GM23338 (cell line): ENCODE measurements around the gene ZSWIM5. TPM values are rescaled to one million over a fixed set of nuclear protein-coding genes. Genes with fewer than 3 reads are reported as not detected.

Source experiments
- ATAC-seq: fragments of 200-7000 bp; cut with Tn5 transposase; 3 replicates; pipeline ENCODE4 v1.9.1; 2020
- DNase-seq: peaks from one replicate; pipeline ENCODE4 v3.0.0-alpha.2; 2015; ENCODE audit warnings: low spot score
- H2AFZ ChIP-seq: fragments of 200-600 bp; sonication (generic); 2 replicates; pipeline ENCODE4 v1.8.0; 2016; ENCODE audit warnings: antibody characterized with exemption, mild to moderate bottlenecking, moderate library complexity
- H3F3A ChIP-seq: fragments of 200-600 bp; sonication (generic); replicated peaks from 2 replicates; pipeline ENCODE4 v1.8.0; 2017; ENCODE audit warnings: antibody characterized with exemption, mixed run types, low read depth
- H3K27ac ChIP-seq: fragments of 200-600 bp; sonication (generic); 2 replicates; pipeline ENCODE4 v1.6.1; 2016; ENCODE audit warnings: low read depth
- H3K27me3 ChIP-seq: fragments of 200-600 bp; sonication (generic); 2 replicates; pipeline ENCODE4 v1.8.0; 2016; ENCODE audit warnings: mild to moderate bottlenecking, mixed run types, moderate library complexity; ENCODE audit not compliant: insufficient read depth
- H3K36me3 ChIP-seq: fragments of 200-600 bp; sonication (generic); 2 replicates; pipeline ENCODE4 v1.8.0; 2016; ENCODE audit warnings: mild to moderate bottlenecking; ENCODE audit not compliant: insufficient read depth
- H3K4me1 ChIP-seq: fragments of 200-600 bp; sonication (generic); 2 replicates; pipeline ENCODE4 v1.8.0; 2016; ENCODE audit warnings: mild to moderate bottlenecking, moderate library complexity; ENCODE audit not compliant: insufficient read depth
- H3K4me2 ChIP-seq: fragments of 200-600 bp; sonication (generic); 2 replicates; pipeline ENCODE4 v1.7.1; 2017; ENCODE audit warnings: mixed run types
- H3K4me3 ChIP-seq: fragments of 200-600 bp; sonication (generic); 2 replicates; pipeline ENCODE4 v1.6.1; 2016; ENCODE audit warnings: mixed run types
- H3K79me2 ChIP-seq: fragments of 200-600 bp; sonication (generic); replicated peaks from 2 replicates; pipeline ENCODE4 v1.8.0; 2017; ENCODE audit warnings: mild to moderate bottlenecking; ENCODE audit not compliant: insufficient read depth
- H3K9me2 ChIP-seq: fragments of 200-600 bp; sonication (generic); 2 replicates; pipeline ENCODE4 v1.8.0; 2017; ENCODE audit not compliant: insufficient read depth
- H4K20me1 ChIP-seq: fragments of 200-600 bp; sonication (generic); replicated peaks from 2 replicates; pipeline ENCODE4 v1.8.0; 2017; ENCODE audit warnings: mild to moderate bottlenecking; ENCODE audit not compliant: insufficient read depth
- H3K27ac Mint-ChIP-seq: 2 replicates; pipeline ENCODE4 v1.8.0; 2020; ENCODE audit warnings: inconsistent platforms, mild to moderate bottlenecking, moderate library complexity, mixed read lengths
- H3K27me3 Mint-ChIP-seq: 3 replicates; pipeline ENCODE4 v1.8.0; 2022; ENCODE audit warnings: low read depth, mild to moderate bottlenecking, moderate library complexity, mixed read lengths, inconsistent platforms; ENCODE audit not compliant: insufficient read depth, poor library complexity
- H3K36me3 Mint-ChIP-seq: 3 replicates; pipeline ENCODE4 v1.8.0; 2021; ENCODE audit warnings: low read depth, mild to moderate bottlenecking, inconsistent platforms, moderate library complexity, mixed read lengths
- H3K4me1 Mint-ChIP-seq: 3 replicates; pipeline ENCODE4 v1.8.0; 2020; ENCODE audit warnings: mild to moderate bottlenecking, inconsistent platforms, mixed read lengths
- H3K4me3 Mint-ChIP-seq: 3 replicates; pipeline ENCODE4 v1.8.0; 2021; ENCODE audit warnings: moderate library complexity, mild to moderate bottlenecking, inconsistent platforms, mixed read lengths
- H3K9me3 Mint-ChIP-seq: 3 replicates; pipeline ENCODE4 v1.8.0; 2020; ENCODE audit warnings: moderate library complexity, mild to moderate bottlenecking, inconsistent platforms, mixed read lengths
- CREB1 ChIP-seq: fragments of 250-450 bp; sonication (Bioruptor Pico); IDR thresholded peaks from 2 replicates; pipeline ENCODE4 v1.5.0; 2020; ENCODE audit warnings: low read depth, mild to moderate bottlenecking, moderate library complexity
- CTCF ChIP-seq, 2 experiments: fragments of 200-600 bp in 1 of 2; sonication (generic) in 1 of 2; conservative IDR thresholded peaks; 2 replicates each; pipeline versions ENCODE4 v1.5.1 to v1.6.1; 2016 to 2017; ENCODE audit warnings: antibody characterized with exemption in 2 of 2, low read depth in 2 of 2, mild to moderate bottlenecking in 2 of 2, moderate library complexity in 1 of 2
- ETS1 ChIP-seq: IDR thresholded peaks from 2 replicates; pipeline ENCODE4 v1.6.1; 2016; ENCODE audit warnings: antibody characterized with exemption
- EZH2 ChIP-seq: fragments of 200-600 bp; sonication (generic); IDR thresholded peaks from one replicate; pipeline ENCODE4 v1.8.0; 2017; ENCODE audit warnings: antibody characterized with exemption, mild to moderate bottlenecking, low read depth; ENCODE audit not compliant: unreplicated experiment
- EZH2phosphoT487 ChIP-seq: fragments of 200-600 bp; sonication (generic); IDR thresholded peaks from one replicate; pipeline ENCODE4 v1.8.1; 2018; ENCODE audit warnings: antibody characterized with exemption; ENCODE audit not compliant: unreplicated experiment
- JUNB ChIP-seq: IDR thresholded peaks from one replicate; pipeline ENCODE4 v1.6.1; 2016; ENCODE audit warnings: antibody characterized with exemption; ENCODE audit not compliant: unreplicated experiment
- NANOG ChIP-seq: IDR thresholded peaks from 2 replicates; pipeline ENCODE4 v1.6.1; 2016; ENCODE audit warnings: antibody characterized with exemption, borderline replicate concordance
- POLR2AphosphoS5 ChIP-seq: IDR thresholded peaks from 2 replicates; pipeline ENCODE4 v1.6.1; 2016; ENCODE audit warnings: antibody characterized with exemption, low read depth
- REST ChIP-seq: IDR thresholded peaks from one replicate; pipeline ENCODE4 v1.6.1; 2018; ENCODE audit warnings: antibody characterized with exemption; ENCODE audit not compliant: unreplicated experiment
- STAT1 ChIP-seq: IDR thresholded peaks from one replicate; pipeline ENCODE4 v1.6.1; 2016; ENCODE audit warnings: antibody characterized with exemption; ENCODE audit not compliant: unreplicated experiment
- ZNF114 ChIP-seq: fragments of 250-450 bp; sonication (Bioruptor Pico); IDR thresholded peaks from 2 replicates; pipeline ENCODE4 v1.5.0; 2020; ENCODE audit warnings: mild to moderate bottlenecking, moderate library complexity
- ZNF331 ChIP-seq: fragments of 250-450 bp; sonication (Bioruptor Pico); IDR thresholded peaks from 2 replicates; pipeline ENCODE4 v1.5.0; 2020; ENCODE audit warnings: low read depth, mild to moderate bottlenecking, moderate library complexity
- ZNF462 ChIP-seq: fragments of 250-450 bp; sonication (Bioruptor Pico); IDR thresholded peaks from 2 replicates; pipeline ENCODE4 v1.5.0; 2020; ENCODE audit warnings: mild to moderate bottlenecking, moderate library complexity
- polyA plus RNA-seq: library from polyadenylated mRNA; unstranded; fragments of >200 nt; fragmentation: Nextera tagmentation; extraction: Ambion mirVana; gene quantifications from 2 replicates; pipeline ENCODE4 v1.2.1, GENCODE V29; 2016
- total RNA-seq: library from RNA; depleted of rRNA; stranded (reverse); fragments of >200 nt; shearing (Covaris generic); gene quantifications from 2 replicates; pipeline ENCODE4 v1.2.3, GENCODE V29; 2014

Gene ZSWIM5
- total and polyA plus RNA-seq, 2 experiments from 2014 or later, result 0.65 to 3.6 TPM

GRCh38 chr1:45123358-45123757, 83.0 kb downstream of the ZSWIM5 start (continued):
- TF ChIP-seq ZNF114 (CRISPR knock-in tag) (no peak), CREB1 (no peak), POLR2AphosphoS5 (no peak), STAT1 (no peak), ZNF331 (CRISPR knock-in tag) (no peak), CTCF (conservative IDR thresholded peaks at IDR 0.05; ENCODE audit: low read depth in 2 of 2) (no peak), EZH2phosphoT487 (no peak), EZH2 (no peak)

GRCh38 chr1:45122724-45123123, 83.7 kb downstream of the ZSWIM5 start:
- no peaks in the 10 kb centered on the region for H3K36me3 Mint-ChIP-seq
- no peaks in the 10 kb centered on the region for H3K79me2 ChIP-seq
- no peaks in the 10 kb centered on the region for H3K9me2 ChIP-seq
- no peaks in the 10 kb centered on the region for H3F3A ChIP-seq
- H3K27ac Mint-ChIP-seq, result no peak overlapping the region
- H3K4me3 ChIP-seq, result no peak overlapping the region
- H3K27me3 ChIP-seq, result no peaks in the 10 kb centered on the region
- no peak overlapping the region for H3K27ac ChIP-seq
- no peaks in the 10 kb centered on the region for H3K4me1 ChIP-seq
- DNase-seq, result no peak
- ATAC-seq, result peak; percentile 53
- H3K4me3 Mint-ChIP-seq, result no peak overlapping the region
- no peak overlapping the region for H3K4me2 ChIP-seq
- no peaks in the 10 kb centered on the region for H3K36me3 ChIP-seq
- H3K27me3 Mint-ChIP-seq, result peaks cover 3% of the 10 kb centered on the region
- H2AFZ ChIP-seq, result no peak overlapping the region
- H3K9me3 Mint-ChIP-seq, result no peaks in the 10 kb centered on the region; the same call in 2 of the 3 replicates
- no peaks in the 10 kb centered on the region for H3K4me1 Mint-ChIP-seq
- no peaks in the 10 kb centered on the region for H4K20me1 ChIP-seq
- TF ChIP-seq STAT1 (no peak), ZNF462 (CRISPR knock-in tag) (no peak), NANOG (no peak), REST (no peak), ZNF331 (CRISPR knock-in tag) (no peak), EZH2 (no peak), CREB1 (no peak), EZH2phosphoT487 (no peak), POLR2AphosphoS5 (no peak), ZNF114 (CRISPR knock-in tag) (no peak), JUNB (no peak), ETS1 (no peak)
